Karpas-422 (cell line): ENCODE data around the gene MEAK7. TPM values are rescaled to one million over a fixed set of nuclear protein-coding genes. Genes with fewer than 3 reads are reported as not detected.

Source experiments
- DNase-seq: peaks from one replicate; pipeline ENCODE4 v3.0.0-alpha.2; 2015
- H2AFZ ChIP-seq: fragments of 200-600 bp; sonication (generic); 2 replicates; pipeline ENCODE4 v1.6.1; 2014; ENCODE audit warnings: antibody characterized with exemption, low read length, mixed read lengths
- H3K27ac ChIP-seq: fragments of 200-600 bp; sonication (generic); 2 replicates; pipeline ENCODE4 v1.5.1; 2014; ENCODE audit warnings: mild to moderate bottlenecking, low read length, moderate library complexity
- H3K27me3 ChIP-seq: fragments of 200-600 bp; sonication (generic); 2 replicates; pipeline ENCODE4 v1.6.1; 2014; ENCODE audit warnings: low read length, mixed read lengths
- H3K36me3 ChIP-seq: fragments of 200-600 bp; sonication (generic); 2 replicates; pipeline ENCODE4 v1.6.1; 2014; ENCODE audit warnings: low read length, mixed read lengths; ENCODE audit not compliant: insufficient read depth
- H3K4me1 ChIP-seq: fragments of 200-600 bp; sonication (generic); 2 replicates; pipeline ENCODE4 v1.6.1; 2014; ENCODE audit warnings: mild to moderate bottlenecking, low read length, mixed read lengths
- H3K4me2 ChIP-seq: fragments of 200-600 bp; sonication (generic); 2 replicates; pipeline ENCODE4 v1.6.1; 2014; ENCODE audit warnings: low read length, low read depth, mild to moderate bottlenecking; ENCODE audit not compliant: poor library complexity, severe bottlenecking
- H3K4me3 ChIP-seq: fragments of 200-600 bp; sonication (generic); 2 replicates; pipeline ENCODE4 v1.5.1; 2014; ENCODE audit warnings: mild to moderate bottlenecking, antibody characterized with exemption, low read length, mixed read lengths
- H3K79me2 ChIP-seq: fragments of 200-600 bp; sonication (generic); 2 replicates; pipeline ENCODE4 v1.6.1; 2014; ENCODE audit warnings: mild to moderate bottlenecking, low read length, mixed read lengths
- H3K9ac ChIP-seq: fragments of 200-600 bp; sonication (generic); 2 replicates; pipeline ENCODE4 v1.6.0; 2014; ENCODE audit warnings: low read length
- H3K9me2 ChIP-seq: fragments of 200-600 bp; sonication (generic), shearing (Covaris generic); replicated peaks from 2 replicates; pipeline ENCODE4 v1.6.0; 2014; ENCODE audit warnings: mild to moderate bottlenecking, low read length, moderate library complexity; ENCODE audit not compliant: insufficient read depth
- H3K9me3 ChIP-seq: fragments of 300-700, 200-600 bp; sonication (generic); 2 replicates; pipeline ENCODE4 v1.6.1; 2014; ENCODE audit warnings: low read length, mixed read lengths
- H4K20me1 ChIP-seq: fragments of 200-600 bp; sonication (generic); 2 replicates; pipeline ENCODE4 v1.6.1; 2014; ENCODE audit warnings: mild to moderate bottlenecking, antibody characterized with exemption, low read length, low read depth; ENCODE audit not compliant: insufficient read depth
- total RNA-seq: library from RNA; depleted of rRNA; stranded (reverse); fragments of >200 nt; shearing (Covaris generic); gene quantifications from 2 replicates; pipeline ENCODE4 v1.2.3, GENCODE V29; 2014; ENCODE audit warnings: low replicate concordance

The MEAK7 gene
- total RNA-seq, 1 experiment from 2014 or later: 10.7 TPM

- Histone ChIP-seq H4K20me1 (no peaks in the 10 kb centered on the region), H3K36me3 (no peaks in the 10 kb centered on the region), H3K4me3 (no peak overlapping the region), H3K27me3 (no peaks in the 10 kb centered on the region), H3K9me3 (no peaks in the 10 kb centered on the region), H3K79me2 (no peaks in the 10 kb centered on the region), H3K4me2 (no peak overlapping the region), H2AFZ (no peak overlapping the region), H3K27ac (no peak overlapping the region), H3K4me1 (peaks cover 25% of the 10 kb centered on the region), H3K9me2 (no peaks in the 10 kb centered on the region), H3K9ac (no peak overlapping the region)
- no peak for DNase-seq
Observed at GRCh38 chr16:84513123-84513522, 8.7 kb upstream of the MEAK7 start.

GRCh38 chr16:84511831-84512230 is 7.4 kb upstream of the MEAK7 start:
- no peaks in the 10 kb centered on the region for H3K36me3 ChIP-seq
- H3K27ac ChIP-seq: no peak overlapping the region
- no peaks in the 10 kb centered on the region for H3K9me2 ChIP-seq
- peaks cover 37% of the 10 kb centered on the region for H3K4me1 ChIP-seq
- peak overlapping the region; percentile 70 for H3K4me2 ChIP-seq
- H3K9me3 ChIP-seq: no peaks in the 10 kb centered on the region
- H2AFZ ChIP-seq: no peak overlapping the region
- no peak for DNase-seq
- H4K20me1 ChIP-seq: no peaks in the 10 kb centered on the region
- no peaks in the 10 kb centered on the region for H3K79me2 ChIP-seq
- H3K27me3 ChIP-seq: no peaks in the 10 kb centered on the region
- H3K4me3 ChIP-seq: no peak overlapping the region; the same call in 1 of the 2 replicates
- H3K9ac ChIP-seq: no peak overlapping the region

- Histone ChIP-seq H2AFZ (no peak overlapping the region), H3K27ac (no peak overlapping the region), H3K79me2 (no peaks in the 10 kb centered on the region), H3K9me2 (no peaks in the 10 kb centered on the region), H3K4me2 (peak overlapping the region; percentile 70), H3K4me1 (peaks cover 43% of the 10 kb centered on the region), H3K36me3 (no peaks in the 10 kb centered on the region), H3K27me3 (no peaks in the 10 kb centered on the region), H3K9me3 (no peaks in the 10 kb centered on the region), H3K4me3 (peak overlapping the region; percentile 53; the same call in 1 of the 2 replicates), H3K9ac (peak overlapping the region; percentile 40), H4K20me1 (no peaks in the 10 kb centered on the region)
- DNase-seq: peak; percentile 91
Observed at GRCh38 chr16:84511180-84511800, 6.8 kb upstream of the MEAK7 start.

GRCh38 chr16:84509032-84509950 is 4.8 kb upstream of the MEAK7 start:
- Histone ChIP-seq H3K79me2 (peaks cover 4% of the 10 kb centered on the region), H4K20me1 (no peaks in the 10 kb centered on the region), H3K4me2 (no peak overlapping the region), H3K4me1 (peaks cover 43% of the 10 kb centered on the region), H3K9ac (no peak overlapping the region), H3K27ac (no peak overlapping the region), H3K9me2 (no peaks in the 10 kb centered on the region), H3K27me3 (no peaks in the 10 kb centered on the region), H2AFZ (no peak overlapping the region), H3K4me3 (no peak overlapping the region), H3K36me3 (no peaks in the 10 kb centered on the region), H3K9me3 (no peaks in the 10 kb centered on the region)
- DNase-seq: no peak

GRCh38 chr16:84508502-84508901 is 4.0 kb upstream of the MEAK7 start:
- Histone ChIP-seq H3K4me1 (peaks cover 48% of the 10 kb centered on the region), H3K79me2 (peaks cover 11% of the 10 kb centered on the region), H3K9ac (no peak overlapping the region), H3K4me2 (no peak overlapping the region), H3K27me3 (no peaks in the 10 kb centered on the region), H3K9me3 (no peaks in the 10 kb centered on the region), H2AFZ (no peak overlapping the region), H3K27ac (no peak overlapping the region), H3K9me2 (no peaks in the 10 kb centered on the region), H3K36me3 (no peaks in the 10 kb centered on the region), H4K20me1 (no peaks in the 10 kb centered on the region), H3K4me3 (no peak overlapping the region)
- no peak for DNase-seq

GRCh38 chr16:84507011-84507982 is 2.8 kb upstream of the MEAK7 start:
- no peaks in the 10 kb centered on the region for H4K20me1 ChIP-seq
- peak overlapping the region; percentile 49 for H3K27ac ChIP-seq
- H3K4me2 ChIP-seq: peak overlapping the region; percentile 89
- peaks cover 54% of the 10 kb centered on the region for H3K4me1 ChIP-seq
- H3K9ac ChIP-seq: peak overlapping the region; percentile 77
- no peaks in the 10 kb centered on the region for H3K9me2 ChIP-seq
- peaks cover 15% of the 10 kb centered on the region for H3K79me2 ChIP-seq
- H3K36me3 ChIP-seq: no peaks in the 10 kb centered on the region
- peak overlapping the region; percentile 95 for H2AFZ ChIP-seq
- H3K27me3 ChIP-seq: no peaks in the 10 kb centered on the region
- peak; percentile 86 for DNase-seq
- H3K9me3 ChIP-seq: no peaks in the 10 kb centered on the region
- peak overlapping the region; percentile 54 for H3K4me3 ChIP-seq

GRCh38 chr16:84505249-84506187 is 1.1 kb upstream of the MEAK7 start:
- Histone ChIP-seq H3K9me3 (no peaks in the 10 kb centered on the region), H4K20me1 (no peaks in the 10 kb centered on the region), H3K79me2 (peaks cover 15% of the 10 kb centered on the region), H3K4me1 (peaks cover 43% of the 10 kb centered on the region), H3K9ac (peak overlapping the region; percentile 89), H3K36me3 (no peaks in the 10 kb centered on the region), H3K4me2 (peak overlapping the region; percentile 89), H2AFZ (peak overlapping the region; percentile 18; the same call in 1 of the 2 replicates), H3K4me3 (peak overlapping the region; percentile 93), H3K27me3 (no peaks in the 10 kb centered on the region), H3K27ac (peak overlapping the region; percentile 53), H3K9me2 (no peaks in the 10 kb centered on the region)
- peak; percentile 49 for DNase-seq
